ENCODE measurements around the gene RYR2. TPM values are rescaled to one million over a fixed set of nuclear protein-coding genes. Genes with fewer than 3 reads are reported as not detected.

Gene RYR2
- total and polyA plus RNA-seq, 5 experiments from 2014 or later: not detected

DNA sequence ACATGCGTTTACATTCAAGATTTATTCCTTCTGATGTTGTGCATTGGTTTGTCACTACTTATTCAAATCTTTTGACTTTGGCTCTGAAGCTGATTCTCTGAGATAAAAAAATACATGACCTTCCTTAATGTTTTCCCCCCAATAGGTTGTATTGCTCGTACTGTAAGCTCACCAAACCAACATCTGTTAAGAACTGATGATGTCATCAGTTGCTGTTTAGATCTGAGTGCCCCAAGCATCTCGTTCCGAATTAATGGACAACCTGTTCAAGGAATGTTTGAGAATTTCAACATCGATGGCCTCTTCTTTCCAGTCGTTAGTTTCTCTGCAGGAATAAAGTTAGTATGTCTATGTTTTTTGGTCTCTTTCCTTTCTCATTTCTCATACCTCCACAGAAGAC is 458.6 kb downstream of the RYR2 start:
- POLR2A ChIA-PET: no interaction called here
- ATAC-seq (no peak), DNase-seq (no peak)
- H3K4me1 Mint-ChIP-seq: no peaks in the 10 kb centered on the region
- no peak overlapping the region for H3K27ac Mint-ChIP-seq
- H3K27me3 Mint-ChIP-seq: peaks cover 0 to 5% (median 3%) of the 10 kb centered on the region in 5 donors
- H3K9me3 Mint-ChIP-seq: no peaks in the 10 kb centered on the region
- H3K36me3 Mint-ChIP-seq: no peaks in the 10 kb centered on the region
- no peak overlapping the region for H3K4me3 Mint-ChIP-seq

DNA sequence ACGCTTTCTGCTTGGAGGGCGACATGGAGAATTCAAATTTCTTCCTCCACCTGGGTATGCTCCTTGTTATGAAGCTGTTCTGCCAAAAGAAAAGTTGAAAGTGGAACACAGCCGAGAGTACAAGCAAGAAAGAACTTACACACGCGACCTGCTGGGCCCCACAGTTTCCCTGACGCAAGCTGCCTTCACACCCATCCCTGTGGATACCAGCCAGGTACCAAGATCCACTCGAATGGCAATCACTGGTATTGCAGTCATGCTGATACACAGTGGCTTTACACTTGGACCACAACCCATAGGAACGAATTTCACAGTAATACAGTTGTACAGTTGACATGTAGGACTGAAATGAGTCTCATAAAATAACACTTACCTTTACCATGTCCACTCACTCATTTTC is 461.3 kb downstream of the RYR2 start:
- H3K4me1 Mint-ChIP-seq: no peaks in the 10 kb centered on the region
- no peak overlapping the region for H3K4me3 Mint-ChIP-seq
- no peak for DNase-seq
- POLR2A ChIA-PET: no interaction called here
- H3K9me3 Mint-ChIP-seq: no peaks in the 10 kb centered on the region
- H3K27me3 Mint-ChIP-seq: peaks cover 0 to 5% (median 0%) of the 10 kb centered on the region in 5 donors
- no peak for ATAC-seq
- H3K27ac Mint-ChIP-seq: no peak overlapping the region
- no peaks in the 10 kb centered on the region for H3K36me3 Mint-ChIP-seq

DNA sequence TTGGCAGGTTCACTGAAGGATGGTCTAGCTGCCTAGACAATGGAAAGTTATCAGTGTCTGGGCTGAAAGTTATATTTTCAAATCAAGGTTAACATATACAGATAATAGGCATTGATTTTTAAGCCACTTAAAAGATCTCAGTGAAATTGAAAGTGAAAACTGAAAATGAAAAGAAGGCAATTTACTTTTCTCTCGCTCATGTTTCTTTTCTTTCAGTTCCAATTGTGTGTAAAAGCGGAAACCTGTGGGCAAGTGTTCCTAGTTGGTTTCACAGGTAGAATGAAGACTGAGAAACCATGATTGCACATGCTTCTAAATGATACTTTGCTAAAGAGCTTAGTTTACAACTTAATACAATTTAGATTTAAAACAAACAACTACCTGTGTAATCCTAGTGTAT is 465.0 kb downstream of the RYR2 start:
- Mint-ChIP-seq H3K4me3 (peak overlapping the region in 1 of 10 donors; percentile 4), H3K9me3 (no peaks in the 10 kb centered on the region), H3K36me3 (no peaks in the 10 kb centered on the region), H3K27ac (peak overlapping the region in 1 of 10 donors; percentile 63), H3K4me1 (no peaks in the 10 kb centered on the region), H3K27me3 (peaks cover 0 to 14% (median 2%) of the 10 kb centered on the region in 5 donors)
- peak in 1 of 10 donors; percentile 3 for DNase-seq
- no peak for ATAC-seq
- POLR2A ChIA-PET: no interaction called here

DNA sequence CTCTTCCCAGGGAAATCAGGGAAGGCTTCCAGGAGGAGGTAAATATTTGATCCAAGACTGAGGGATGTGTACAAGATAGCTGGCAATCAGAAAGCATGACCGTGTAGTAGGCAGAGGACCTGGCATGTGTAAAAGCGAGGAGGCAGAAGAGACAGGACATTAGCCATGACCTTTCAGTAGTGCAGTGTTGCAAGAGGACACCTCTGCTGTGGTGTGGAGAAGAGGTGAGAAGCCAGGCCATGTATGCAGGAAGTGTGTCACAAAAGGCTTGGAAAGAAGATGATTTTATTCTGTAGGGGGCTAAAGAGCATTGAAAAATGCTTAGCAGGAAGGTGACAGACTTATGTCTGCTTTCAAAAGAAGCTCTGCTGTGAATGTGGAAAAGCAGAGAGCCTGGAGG is 467.8 kb downstream of the RYR2 start:
- no peaks in the 10 kb centered on the region for H3K4me1 Mint-ChIP-seq
- H3K36me3 Mint-ChIP-seq: no peaks in the 10 kb centered on the region
- no peak overlapping the region for H3K4me3 Mint-ChIP-seq
- no peak for DNase-seq
- H3K27ac Mint-ChIP-seq: peak overlapping the region in 1 of 10 donors; percentile 5
- no peaks in the 10 kb centered on the region for H3K9me3 Mint-ChIP-seq
- peaks cover 0 to 14% (median 2%) of the 10 kb centered on the region in 5 donors for H3K27me3 Mint-ChIP-seq
- POLR2A ChIA-PET: no interaction called here
- ATAC-seq: no peak

DNA sequence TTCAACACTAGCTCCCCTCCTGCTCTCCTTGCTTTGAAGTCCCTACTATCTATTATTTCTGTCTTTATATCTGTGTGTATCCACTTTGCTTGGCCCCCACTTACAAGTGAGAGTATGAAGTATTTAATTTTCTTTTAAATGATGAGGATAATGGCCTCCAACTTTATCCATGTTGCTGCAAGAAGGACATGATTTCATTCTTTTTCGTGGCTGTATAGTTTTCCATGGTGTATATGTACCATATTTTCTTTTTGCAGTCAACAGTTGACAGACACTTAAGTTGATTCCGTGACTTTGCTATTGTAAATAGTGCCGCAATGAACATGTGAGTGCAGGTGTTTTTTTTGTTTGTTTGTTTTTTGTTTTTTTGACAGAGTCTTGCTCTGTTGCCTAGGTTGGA is 483.1 kb downstream of the RYR2 start:
- Mint-ChIP-seq H3K27me3 (peaks cover 0 to 5% (median 3%) of the 10 kb centered on the region in 5 donors), H3K27ac (no peak overlapping the region), H3K9me3 (peaks cover 0 to 17% (median 11%) of the 10 kb centered on the region in 9 donors), H3K4me1 (no peaks in the 10 kb centered on the region), H3K4me3 (no peak overlapping the region), H3K36me3 (no peaks in the 10 kb centered on the region)
- no peak for DNase-seq
- POLR2A ChIA-PET: no interaction called here
- ATAC-seq: no peak

DNA sequence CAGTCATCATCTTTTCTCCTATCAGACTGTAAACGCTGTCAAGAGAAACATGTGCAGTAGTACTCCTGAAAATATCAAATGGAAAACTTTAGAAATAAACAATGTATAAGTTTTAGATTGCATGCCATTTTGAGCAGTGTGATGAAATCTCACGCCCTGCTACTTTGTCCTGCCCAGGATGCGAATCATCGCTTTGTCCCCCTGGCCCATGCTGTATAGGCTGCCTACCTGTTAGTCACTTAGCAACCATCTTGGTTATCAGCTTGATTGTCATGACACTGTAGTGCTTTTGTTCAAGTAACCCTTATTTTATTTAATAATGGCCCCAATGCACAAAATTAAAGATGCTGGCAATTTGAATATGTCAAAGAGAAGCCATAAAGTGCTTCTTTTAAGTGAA is 485.8 kb downstream of the RYR2 start:
- no peak overlapping the region for H3K4me3 Mint-ChIP-seq

DNA sequence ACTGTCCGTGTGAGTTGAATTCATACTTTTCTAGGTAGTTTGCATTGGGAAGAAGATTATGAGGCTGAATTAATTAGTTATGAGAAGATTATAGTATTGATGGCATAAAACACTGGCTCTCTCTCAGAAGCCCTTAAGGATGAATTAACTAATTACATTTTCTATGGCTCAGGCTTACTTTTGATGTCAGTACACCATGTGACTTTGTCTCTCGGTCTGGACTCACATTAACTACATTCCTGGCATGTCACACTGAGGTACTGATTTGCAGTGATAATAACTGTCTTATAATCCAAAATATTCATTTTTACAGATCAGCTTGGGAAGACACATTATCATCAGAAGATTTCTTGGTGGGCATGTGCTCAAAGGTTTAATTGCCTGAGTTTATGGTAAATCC is 486.6 kb downstream of the RYR2 start:
- no peak overlapping the region for H3K4me3 Mint-ChIP-seq

More for the DNA sequence above, 485.8 kb downstream of the RYR2 start:
- H3K27me3 Mint-ChIP-seq: peaks cover 0 to 3% (median 0%) of the 10 kb centered on the region in 5 donors
- POLR2A ChIA-PET: no interaction called here
- no peaks in the 10 kb centered on the region for H3K36me3 Mint-ChIP-seq
- no peak overlapping the region for H3K27ac Mint-ChIP-seq
- DNase-seq (no peak), ATAC-seq (no peak)
- no peaks in the 10 kb centered on the region for H3K4me1 Mint-ChIP-seq
- peaks cover 0 to 17% (median 8%) of the 10 kb centered on the region in 9 donors for H3K9me3 Mint-ChIP-seq

DNA sequence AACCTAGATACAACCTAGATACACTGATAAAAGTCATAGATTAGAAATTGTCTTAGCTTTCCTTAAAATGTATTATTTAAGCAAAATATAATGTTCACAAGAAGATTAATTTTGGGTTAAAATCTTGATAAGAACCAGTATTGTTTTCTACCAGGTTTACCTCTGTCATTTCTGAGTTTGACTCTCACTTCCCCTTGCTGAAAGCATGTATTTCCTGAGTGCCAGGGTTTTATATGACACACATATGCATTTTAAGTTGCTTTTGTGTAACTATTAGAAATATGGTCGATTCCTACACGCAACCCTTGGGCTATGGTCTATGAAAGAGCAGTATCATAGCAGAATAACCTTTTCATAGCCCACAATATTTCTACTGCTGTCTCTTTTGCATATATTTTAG is 497.1 kb downstream of the RYR2 start:
- no peak overlapping the region for H3K27ac Mint-ChIP-seq
- no peaks in the 10 kb centered on the region for H3K9me3 Mint-ChIP-seq
- no peak overlapping the region for H3K4me3 Mint-ChIP-seq
- POLR2A ChIA-PET: no interaction called here
- peaks cover 0 to 3% (median 0%) of the 10 kb centered on the region in 5 donors for H3K27me3 Mint-ChIP-seq
- no peak for ATAC-seq
- H3K4me1 Mint-ChIP-seq: no peaks in the 10 kb centered on the region
- DNase-seq: no peak
- no peaks in the 10 kb centered on the region for H3K36me3 Mint-ChIP-seq

More for the DNA sequence above, 486.6 kb downstream of the RYR2 start:
- Mint-ChIP-seq H3K9me3 (peaks cover 0 to 17% (median 8%) of the 10 kb centered on the region in 9 donors), H3K4me1 (no peaks in the 10 kb centered on the region), H3K27me3 (peaks cover 0 to 3% (median 0%) of the 10 kb centered on the region in 5 donors), H3K36me3 (no peaks in the 10 kb centered on the region), H3K27ac (no peak overlapping the region)
- no peak for DNase-seq
- ATAC-seq: no peak
- POLR2A ChIA-PET: no interaction called here

DNA sequence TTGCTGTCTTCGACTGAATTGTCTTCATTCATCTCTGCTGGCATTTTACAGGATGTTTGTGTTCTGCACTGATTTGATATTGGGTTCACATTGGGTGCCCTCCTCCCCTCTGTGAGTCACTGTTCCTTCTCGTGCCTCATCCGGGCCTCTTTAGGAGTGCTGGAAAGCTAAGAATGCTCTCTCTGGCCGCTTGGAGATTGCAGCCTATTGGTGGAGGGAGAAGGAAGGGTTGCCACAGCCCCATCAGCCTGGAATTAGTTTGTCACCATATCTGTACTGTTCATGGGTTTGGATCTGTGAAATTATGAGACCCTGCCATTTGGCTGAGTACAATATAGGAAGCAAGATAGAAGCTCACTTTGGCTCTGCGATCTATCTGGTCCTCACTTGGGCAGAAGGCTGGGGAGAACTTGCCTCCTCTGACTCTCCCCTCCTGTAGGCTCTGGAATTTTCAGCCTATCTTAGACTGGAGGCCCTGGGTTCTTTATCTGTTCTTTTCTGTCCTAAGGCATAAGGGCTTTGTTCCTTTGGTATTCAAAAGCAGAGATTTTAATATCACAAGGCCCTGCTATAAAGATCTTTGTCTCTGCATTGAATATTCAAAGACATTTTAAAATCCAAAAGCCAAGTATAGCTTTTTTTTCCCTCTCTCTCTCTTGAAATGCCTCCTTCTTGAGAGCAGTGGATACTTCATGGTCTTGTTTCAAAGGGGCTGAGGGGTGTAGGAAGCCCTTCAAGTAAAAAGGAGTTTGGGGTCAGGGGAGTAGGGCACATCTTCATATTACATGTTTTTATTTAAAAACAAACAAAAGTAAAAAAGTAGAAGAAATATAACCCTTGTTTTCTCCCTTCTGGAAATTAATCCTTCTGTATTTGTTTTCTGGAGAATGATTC is 500.8 kb downstream of the RYR2 start:
- ATAC-seq: no peak
- no peaks in the 10 kb centered on the region for H3K4me1 Mint-ChIP-seq
- no peak overlapping the region for H3K4me3 Mint-ChIP-seq
- no peaks in the 10 kb centered on the region for H3K36me3 Mint-ChIP-seq
- peaks cover 0 to 9% (median 3%) of the 10 kb centered on the region in 5 donors for H3K27me3 Mint-ChIP-seq
- no peak for DNase-seq
- H3K9me3 Mint-ChIP-seq: no peaks in the 10 kb centered on the region
- H3K27ac Mint-ChIP-seq: no peak overlapping the region
- POLR2A ChIA-PET: no interaction called here

DNA sequence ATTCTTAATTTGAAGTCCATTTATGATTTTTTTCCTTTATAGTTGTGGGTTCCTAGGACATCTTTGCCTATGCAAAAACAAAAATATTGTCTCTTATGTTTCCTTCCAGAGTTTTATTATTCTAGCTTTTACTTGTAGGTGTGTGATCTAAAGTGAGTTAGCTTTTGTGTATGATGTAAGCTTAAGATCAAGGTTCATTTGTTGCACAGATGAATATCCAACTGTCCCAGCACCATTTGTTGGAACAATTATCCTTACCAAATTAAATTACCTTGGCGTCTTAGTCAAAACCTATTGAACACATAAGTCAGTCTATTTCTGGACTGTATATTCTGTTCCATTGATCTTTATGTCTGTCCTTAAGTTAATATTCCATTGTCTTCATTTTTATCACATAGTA is 511.1 kb downstream of the RYR2 start:
- Mint-ChIP-seq H3K27ac (no peak overlapping the region), H3K4me1 (no peaks in the 10 kb centered on the region)
- POLR2A ChIA-PET: no interaction called here

DNA sequence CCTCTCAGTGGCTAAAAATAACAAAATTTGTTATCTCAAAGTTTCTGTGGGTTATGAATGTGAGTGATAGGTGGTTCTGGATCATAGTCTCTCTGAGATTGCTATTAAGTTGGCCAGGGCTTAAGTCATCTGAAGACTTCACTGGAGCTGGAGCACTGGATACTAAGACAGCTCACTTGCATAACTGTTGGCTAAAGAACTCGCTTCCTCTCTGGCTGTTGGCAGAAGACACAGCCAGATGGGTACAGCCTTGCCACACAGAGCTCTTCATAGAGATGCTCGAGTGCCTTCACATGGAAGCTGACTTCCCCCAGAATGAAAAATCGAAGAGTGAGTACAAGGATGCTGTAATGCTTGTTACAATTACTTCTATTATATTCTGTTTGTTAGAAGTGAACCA is 514.9 kb downstream of the RYR2 start:
- H3K36me3 Mint-ChIP-seq: peaks cover 0 to 5% (median 0%) of the 10 kb centered on the region in 3 donors
- peaks cover 0 to 15% (median 13%) of the 10 kb centered on the region in 5 donors for H3K27me3 Mint-ChIP-seq
- no peak for DNase-seq
- no peaks in the 10 kb centered on the region for H3K4me1 Mint-ChIP-seq
- no peak for ATAC-seq
- no peak overlapping the region for H3K4me3 Mint-ChIP-seq
- H3K9me3 Mint-ChIP-seq: peaks cover 0 to 12% (median 2%) of the 10 kb centered on the region in 9 donors
- POLR2A ChIA-PET: no interaction called here
- no peak overlapping the region for H3K27ac Mint-ChIP-seq

More for the DNA sequence above, 511.1 kb downstream of the RYR2 start:
- peaks cover 0 to 5% (median 0%) of the 10 kb centered on the region in 3 donors for H3K36me3 Mint-ChIP-seq
- no peak overlapping the region for H3K4me3 Mint-ChIP-seq
- no peak for ATAC-seq
- H3K27me3 Mint-ChIP-seq: peaks cover 0 to 9% (median 3%) of the 10 kb centered on the region in 5 donors
- no peak for DNase-seq
- H3K9me3 Mint-ChIP-seq: peaks cover 0 to 6% (median 0%) of the 10 kb centered on the region in 9 donors

DNA sequence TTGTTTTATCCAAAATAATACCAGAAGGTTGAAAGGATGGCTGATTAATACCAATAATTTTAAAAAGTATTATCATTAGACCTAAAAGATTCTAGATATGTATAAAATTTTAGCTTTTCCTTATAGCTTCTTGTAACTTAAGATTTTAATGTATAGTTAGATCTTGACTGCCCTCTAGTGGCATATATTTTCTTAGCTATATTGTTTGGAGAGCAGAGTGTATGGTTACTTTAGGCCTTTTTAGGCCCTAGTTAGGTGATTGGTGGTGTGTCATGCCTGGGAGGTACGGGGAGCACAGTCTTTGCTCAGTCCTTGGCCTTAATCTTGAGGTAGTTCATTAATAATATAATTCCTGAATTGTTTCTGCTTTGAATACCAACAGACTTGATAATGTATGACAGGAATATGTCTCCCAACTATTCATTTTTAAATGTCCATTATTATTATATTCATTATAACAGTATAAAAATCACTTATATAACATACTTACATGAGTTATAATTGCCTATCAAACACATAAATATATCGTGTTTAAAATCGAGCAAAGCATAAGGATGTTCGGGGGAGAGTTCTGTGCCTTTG is 520.3 kb downstream of the RYR2 start:
- Mint-ChIP-seq H3K4me3 (no peak overlapping the region), H3K27ac (no peak overlapping the region)

DNA sequence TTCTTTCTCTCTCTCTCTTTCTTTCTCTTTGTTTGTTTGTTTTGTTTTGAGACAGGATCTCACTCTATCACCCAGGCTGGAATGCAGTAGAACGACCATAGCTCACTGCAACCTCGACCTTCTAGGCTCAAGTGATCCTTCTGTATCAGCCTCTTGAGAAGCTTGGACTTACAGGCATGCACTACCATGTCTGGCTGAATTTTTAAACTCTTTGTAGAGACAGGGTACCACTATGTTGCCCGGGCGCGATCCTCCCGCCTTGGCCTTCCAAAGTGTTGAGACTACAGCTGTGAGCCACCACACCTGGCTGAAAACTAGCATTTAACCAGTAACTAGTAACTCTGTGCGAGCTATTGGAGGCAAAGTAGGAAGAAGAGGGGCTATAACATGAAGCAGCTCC is 523.3 kb downstream of the RYR2 start:
- Mint-ChIP-seq H3K4me1 (no peaks in the 10 kb centered on the region), H3K27me3 (peaks cover 0 to 17% (median 10%) of the 10 kb centered on the region in 5 donors)
- POLR2A ChIA-PET: no interaction called here

More for the DNA sequence above, 520.3 kb downstream of the RYR2 start:
- peak in 3 of 10 donors; percentile 42 to 52 (median 47) for DNase-seq
- no peaks in the 10 kb centered on the region for H3K4me1 Mint-ChIP-seq
- no peak for ATAC-seq
- H3K9me3 Mint-ChIP-seq: peaks cover 0 to 12% (median 2%) of the 10 kb centered on the region in 9 donors
- H3K27me3 Mint-ChIP-seq: peaks cover 0 to 17% (median 13%) of the 10 kb centered on the region in 5 donors
- POLR2A ChIA-PET: no interaction called here
- peaks cover 0 to 5% (median 0%) of the 10 kb centered on the region in 3 donors for H3K36me3 Mint-ChIP-seq

More for the DNA sequence above, 523.3 kb downstream of the RYR2 start:
- H3K27ac Mint-ChIP-seq: no peak overlapping the region
- no peaks in the 10 kb centered on the region for H3K36me3 Mint-ChIP-seq
- H3K9me3 Mint-ChIP-seq: no peaks in the 10 kb centered on the region
- DNase-seq (no peak), ATAC-seq (no peak)
- no peak overlapping the region for H3K4me3 Mint-ChIP-seq

All from naive thymus-derived CD8-positive, alpha-beta T cell (primary cell).